ENCODE results near the gene METTL26. TPM values are rescaled to one million over a fixed set of nuclear protein-coding genes. Genes with fewer than 3 reads are reported as not detected.

Gene METTL26
- total and polyA plus RNA-seq, 2 of the 4 experiments (the other 2 are of a cell fraction), result 46.8 to 128 TPM

DNA sequence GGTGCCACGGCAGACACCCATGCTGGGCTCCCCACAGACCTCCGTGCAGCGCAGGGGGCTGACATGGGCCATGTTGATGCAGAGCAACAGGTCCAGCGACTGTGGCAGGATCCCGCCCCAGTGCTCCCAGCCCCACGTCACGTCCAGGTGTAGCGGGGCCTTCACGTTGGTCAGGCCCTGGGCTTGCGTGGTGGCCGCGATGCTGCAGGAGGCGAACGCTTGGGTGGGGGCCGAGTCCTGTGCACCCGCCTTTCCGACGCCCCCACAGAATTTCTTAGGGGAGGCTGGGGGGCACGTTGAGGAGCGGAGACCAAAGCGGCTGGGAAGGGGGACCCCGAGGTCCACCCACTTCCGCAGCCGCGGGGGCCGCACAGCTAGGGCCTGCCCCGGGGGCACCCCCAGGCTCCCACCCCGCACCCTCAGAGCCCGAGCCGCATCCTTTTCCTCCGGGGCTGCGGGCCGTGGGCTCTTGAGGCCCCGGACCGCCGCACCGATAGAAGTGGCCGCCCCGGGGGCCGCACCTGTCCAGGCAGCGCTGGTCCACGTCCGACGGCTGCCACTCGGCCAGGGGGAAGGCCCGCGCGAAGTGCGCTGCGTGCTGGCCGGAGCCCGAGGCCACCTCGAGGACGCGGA is 416 bp downstream of the METTL26 start:
- H4K8ac ChIP-seq (ENCODE audit: low read depth in 2 of 2, low read length in 2 of 2), result peak overlapping the region in 1 of 2 experiments; percentile 84; a peak in 2 of 4 replicates
- WGBS, 2 experiments (ENCODE audit: extremely low coverage in 2 of 2, insufficient read length in 1 of 2), result 8% methylated on average over 39 of the region's 55 CpGs; no CpG with 5 or more reads in 1 of the 2 experiments
- peak overlapping the region; percentile 77 for H3K4ac ChIP-seq (ENCODE audit: low read depth, low read length)
- peak overlapping the region; percentile 46 for H3K56ac ChIP-seq (ENCODE audit: extremely low read depth, insufficient read depth, low read length)
- H3K27ac ChIP-seq (ENCODE audit: insufficient read depth, low read length), result peak overlapping the region; percentile 71
- no peak overlapping the region for H2BK15ac ChIP-seq (ENCODE audit: low read depth, low read length)
- POLR2A ChIA-PET (ENCODE audit: unreplicated experiment), result no interaction called here
- peak overlapping the region; percentile 98 for H2AK5ac ChIP-seq (ENCODE audit: low read depth, low read length)
- peak overlapping the region; percentile 89 for H3K14ac ChIP-seq (replicated peaks; ENCODE audit: low read depth, low read length)
- intact Hi-C loops (cut with micrococcal nuclease), result loop anchor here (1.0 to 5.0 kb wide), 3 partner anchors 8 to 108 kb away; partner anchors contain the start of gene CAPN15
- peak overlapping the region; percentile 97 for H3K4me3 ChIP-seq (ENCODE audit: insufficient read depth, low read depth, low read length)
- H4K5ac ChIP-seq (ENCODE audit: low read depth, low read length), result peak overlapping the region; percentile 58; the same call in 1 of the 2 replicates
- in situ Hi-C loops (cut with MboI; ENCODE audit: low sequenced_read_pairs), result no loop called here
- peak overlapping the region; percentile 100 for H2AFZ ChIP-seq (replicated peaks; ENCODE audit: low read length, poor library complexity)
- peak overlapping the region; percentile 66; the same call in 1 of the 2 replicates for H4K91ac ChIP-seq (ENCODE audit: insufficient read depth, low read depth, low read length)
- H3K23ac ChIP-seq (ENCODE audit: low read depth, low read length), result no peak overlapping the region
- ATAC-seq (ENCODE audit: low read depth) (no peak), DNase-seq (no peak)
- H3K9me3 ChIP-seq (ENCODE audit: control insufficient read depth, insufficient read depth, low read length), result no peaks in the 10 kb centered on the region
- H3K4me2 ChIP-seq (ENCODE audit: low read depth, low read length), result peak overlapping the region; percentile 98
- CTCF ChIA-PET, result interaction anchor here (0.6 kb wide), 1 partner anchor 184 kb away, joined by 3 read pairs; no protein-coding TSS in a partner anchor
- dilution Hi-C loops (cut with HindIII; ENCODE audit: low sequenced_read_pairs, unreplicated experiment), result no loop called here
- peak overlapping the region; percentile 91 for H2AK9ac ChIP-seq (replicated peaks; ENCODE audit: low read depth, low read length, poor library complexity)
- H3K4me1 ChIP-seq (ENCODE audit: control insufficient read depth, insufficient read depth, low read length), result peaks cover 17% of the 10 kb centered on the region
- H3K79me1 ChIP-seq (ENCODE audit: low read depth in 1 of 2, low read length in 2 of 2), result peaks cover 0 to 22% of the 10 kb centered on the region in 2 experiments; a peak in 2 of 4 replicates
- peaks cover 4% of the 10 kb centered on the region for H4K20me1 ChIP-seq (ENCODE audit: insufficient read depth, low read length)
- H3K9me1 ChIP-seq (ENCODE audit: insufficient read depth, low read length), result peaks cover 8% of the 10 kb centered on the region; the same call in 1 of the 2 replicates
- H2BK120ac ChIP-seq (ENCODE audit: low read depth, low read length), result peak overlapping the region; percentile 37; the same call in 1 of the 2 replicates
- H3K27me3 ChIP-seq (ENCODE audit: control insufficient read depth, insufficient read depth, low read length), result no peaks in the 10 kb centered on the region
- no TSS peak for BruUV-seq (replicated peaks)
- H3K9ac ChIP-seq (ENCODE audit: low read depth, low read length), result peak overlapping the region; percentile 74
- no peak overlapping the region for H3K18ac ChIP-seq (ENCODE audit: low read depth, low read length)
- peaks cover 12% of the 10 kb centered on the region; the same call in 1 of the 2 replicates for H3K36me3 ChIP-seq (ENCODE audit: control insufficient read depth, insufficient read depth, low read length)
- peak overlapping the region; percentile 77 for H2BK5ac ChIP-seq (ENCODE audit: low read depth, low read length, poor library complexity, severe bottlenecking)
- H2BK20ac ChIP-seq (ENCODE audit: low read depth, low read length), result no peak overlapping the region
- TF ChIP-seq BHLHE40 (IDR thresholded peaks at IDR 0.05; ENCODE audit: low read depth, low read length), result no peak
- TF ChIP-seq, protein P1, sequence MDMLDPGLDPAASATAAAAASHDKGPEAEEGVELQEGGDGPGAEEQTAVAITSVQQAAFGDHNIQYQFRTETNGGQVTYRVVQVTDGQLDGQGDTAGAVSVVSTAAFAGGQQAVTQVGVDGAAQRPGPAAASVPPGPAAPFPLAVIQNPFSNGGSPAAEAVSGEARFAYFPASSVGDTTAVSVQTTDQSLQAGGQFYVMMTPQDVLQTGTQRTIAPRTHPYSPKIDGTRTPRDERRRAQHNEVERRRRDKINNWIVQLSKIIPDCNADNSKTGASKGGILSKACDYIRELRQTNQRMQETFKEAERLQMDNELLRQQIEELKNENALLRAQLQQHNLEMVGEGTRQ (IDR thresholded peaks at IDR 0.05; ENCODE audit: low read depth, low read length), result no peak
- TF ChIP-seq MAZ (IDR thresholded peaks at IDR 0.05; ENCODE audit: borderline replicate concordance, low read depth, low read length), result no peak
- no peak for TF ChIP-seq POLR2A (IDR thresholded peaks at IDR 0.05; ENCODE audit: low read depth, low read length)
- no peak for TF ChIP-seq RCOR1 (IDR thresholded peaks at IDR 0.05; ENCODE audit: insufficient replicate concordance, low read length)
- TF ChIP-seq, protein P2, sequence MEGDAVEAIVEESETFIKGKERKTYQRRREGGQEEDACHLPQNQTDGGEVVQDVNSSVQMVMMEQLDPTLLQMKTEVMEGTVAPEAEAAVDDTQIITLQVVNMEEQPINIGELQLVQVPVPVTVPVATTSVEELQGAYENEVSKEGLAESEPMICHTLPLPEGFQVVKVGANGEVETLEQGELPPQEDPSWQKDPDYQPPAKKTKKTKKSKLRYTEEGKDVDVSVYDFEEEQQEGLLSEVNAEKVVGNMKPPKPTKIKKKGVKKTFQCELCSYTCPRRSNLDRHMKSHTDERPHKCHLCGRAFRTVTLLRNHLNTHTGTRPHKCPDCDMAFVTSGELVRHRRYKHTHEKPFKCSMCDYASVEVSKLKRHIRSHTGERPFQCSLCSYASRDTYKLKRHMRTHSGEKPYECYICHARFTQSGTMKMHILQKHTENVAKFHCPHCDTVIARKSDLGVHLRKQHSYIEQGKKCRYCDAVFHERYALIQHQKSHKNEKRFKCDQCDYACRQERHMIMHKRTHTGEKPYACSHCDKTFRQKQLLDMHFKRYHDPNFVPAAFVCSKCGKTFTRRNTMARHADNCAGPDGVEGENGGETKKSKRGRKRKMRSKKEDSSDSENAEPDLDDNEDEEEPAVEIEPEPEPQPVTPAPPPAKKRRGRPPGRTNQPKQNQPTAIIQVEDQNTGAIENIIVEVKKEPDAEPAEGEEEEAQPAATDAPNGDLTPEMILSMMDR (conservative IDR thresholded peaks at IDR 0.05; ENCODE audit: low read depth, low read length), result no peak
- TF ChIP-seq RAD21 (IDR thresholded peaks at IDR 0.05; ENCODE audit: low read length), result no peak
- no peak for TF ChIP-seq NFE2L2 (IDR thresholded peaks at IDR 0.05; ENCODE audit: low read depth, low read length)
- TF ChIP-seq, protein P3, sequence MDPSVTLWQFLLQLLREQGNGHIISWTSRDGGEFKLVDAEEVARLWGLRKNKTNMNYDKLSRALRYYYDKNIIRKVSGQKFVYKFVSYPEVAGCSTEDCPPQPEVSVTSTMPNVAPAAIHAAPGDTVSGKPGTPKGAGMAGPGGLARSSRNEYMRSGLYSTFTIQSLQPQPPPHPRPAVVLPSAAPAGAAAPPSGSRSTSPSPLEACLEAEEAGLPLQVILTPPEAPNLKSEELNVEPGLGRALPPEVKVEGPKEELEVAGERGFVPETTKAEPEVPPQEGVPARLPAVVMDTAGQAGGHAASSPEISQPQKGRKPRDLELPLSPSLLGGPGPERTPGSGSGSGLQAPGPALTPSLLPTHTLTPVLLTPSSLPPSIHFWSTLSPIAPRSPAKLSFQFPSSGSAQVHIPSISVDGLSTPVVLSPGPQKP (IDR thresholded peaks at IDR 0.05; ENCODE audit: borderline replicate concordance, low read depth, low read length), result no peak
- TF ChIP-seq RFX5 (IDR thresholded peaks at IDR 0.05; ENCODE audit: low read depth, low read length), result no peak
- no peak for TF ChIP-seq CEBPB (IDR thresholded peaks at IDR 0.05; ENCODE audit: low read depth, low read length)
- no peak for TF ChIP-seq MXI1 (IDR thresholded peaks at IDR 0.05; ENCODE audit: borderline replicate concordance, low read depth, low read length)
- TF ChIP-seq MAFK (IDR thresholded peaks at IDR 0.05; ENCODE audit: low read depth, low read length), result no peak
- no peak for TF ChIP-seq FOS (IDR thresholded peaks at IDR 0.05; ENCODE audit: low read depth, low read length)
- TF ChIP-seq CHD1 (IDR thresholded peaks at IDR 0.05; ENCODE audit: low read depth, low read length), result no peak

All from IMR-90 (cell line).